ENCODE data around the gene FAM13A. TPM values are rescaled to one million over a fixed set of nuclear protein-coding genes. Genes with fewer than 3 reads are reported as not detected.

Gene FAM13A
- total RNA-seq, 1 experiment from 2014 or later, result 22.3 TPM

Other genes starting within 250 kb of the FAM13A start
- 10.6 and 11.5 TPM in 2 replicates for gene TIGD2, start 54.3 kb upstream of the FAM13A start, total RNA-seq (2014; rRNA removed)